Posterior cingulate gyrus (tissue), 11 donors: ENCODE results near the gene JMJD4.

Source experiments
- DNase-seq, 10 donors: peaks; one replicate each; pipeline versions ENCODE4 v3.0.0 to v3.0.0-alpha.2; 2020 to 2021; ENCODE audit warnings: mixed read lengths in 3 of 10
- intact Hi-C: fragments of 100-400 bp; cut with DNase I; formaldehyde crosslinking; loops from one replicate; pipeline ENCODE4 v1.15.1; 2023

Gene JMJD4

DNA sequence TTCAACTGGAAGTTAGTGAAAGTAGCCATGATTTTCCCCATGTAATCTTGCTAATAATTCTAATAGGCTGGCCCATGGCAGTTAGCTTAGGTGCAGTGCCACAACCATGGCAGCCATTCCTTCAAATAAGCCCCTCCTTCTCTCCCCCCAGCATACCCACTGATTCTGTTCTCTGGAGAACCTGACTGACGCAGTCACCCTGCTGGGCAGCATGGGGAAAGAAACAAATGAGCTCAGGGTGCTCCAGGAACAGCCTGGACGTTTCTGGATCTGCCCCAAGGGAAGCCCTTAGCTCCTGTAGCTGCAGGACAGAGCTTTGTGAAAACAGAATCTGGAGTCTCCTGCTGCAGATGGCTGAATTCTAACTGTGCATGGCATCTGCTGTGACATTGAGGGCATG lies 22.7 kb upstream of the JMJD4 start:
- intact Hi-C loops: no loop called here
- DNase-seq: peak in 1 of 10 donors; percentile 13

GRCh38 chr1:227756172-227756959 lies 21.3 kb upstream of the JMJD4 start:
- intact Hi-C loops: no loop called here

GRCh38 chr1:227754958-227755357 lies 19.9 kb upstream of the JMJD4 start:
- peak in 2 of 10 donors; percentile 18 to 19 for DNase-seq
- intact Hi-C loops: no loop called here

More at GRCh38 chr1:227756172-227756959, 21.3 kb upstream of the JMJD4 start:
- peak in 2 of 10 donors; percentile 38 to 46 for DNase-seq

- intact Hi-C loops: no loop called here
- peak in 9 of 10 donors; percentile 41 to 92 (median 63) for DNase-seq
These were observed 19.1 kb upstream of the JMJD4 start for GRCh38 chr1:227753999-227754711.

GRCh38 chr1:227749916-227750710 lies 15.0 kb upstream of the JMJD4 start:
- intact Hi-C loops: no loop called here
- DNase-seq: peak in 3 of 10 donors; percentile 52 to 74 (median 67)

- peak in 2 of 10 donors; percentile 13 to 73 for DNase-seq
- intact Hi-C loops: no loop called here
These were observed 14.1 kb upstream of the JMJD4 start for GRCh38 chr1:227749225-227749624.

DNA sequence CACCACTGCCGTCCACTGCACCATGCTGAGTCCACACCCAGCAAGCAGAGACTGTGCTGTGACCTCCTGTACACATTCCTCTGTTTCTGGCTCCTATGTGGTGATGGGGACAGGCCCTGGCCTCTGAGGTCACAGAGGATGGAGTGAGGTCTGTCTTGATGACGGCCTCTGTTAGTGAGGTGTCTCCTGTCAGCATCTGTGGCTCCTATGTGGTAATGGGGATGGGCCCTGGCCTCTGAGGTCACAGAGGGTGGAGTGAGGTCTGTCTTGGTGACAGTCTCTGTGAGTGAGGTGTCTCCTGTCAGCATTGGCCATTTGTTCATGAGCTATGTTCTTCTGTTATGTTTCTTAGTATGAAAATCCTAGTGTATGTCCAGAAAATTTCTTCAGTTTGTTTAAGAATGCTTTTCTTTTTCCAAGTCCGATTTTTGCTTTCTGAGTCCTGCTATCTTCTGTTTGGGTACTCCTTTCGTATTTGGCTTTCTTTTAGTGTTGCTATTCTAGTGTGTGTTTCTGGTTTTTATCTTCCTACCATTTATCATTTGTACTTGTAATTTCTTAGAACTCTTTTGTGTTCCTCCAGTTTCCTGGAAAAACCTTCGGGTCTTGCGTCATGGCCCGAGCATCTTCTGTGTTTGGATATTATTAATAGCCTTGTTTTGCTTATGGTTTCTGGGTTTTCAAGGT lies 13.5 kb upstream of the JMJD4 start:
- no peak for DNase-seq
- intact Hi-C loops: no loop called here

- intact Hi-C loops: no loop called here
These were observed 12.9 kb upstream of the JMJD4 start for GRCh38 chr1:227747948-227748495.

GRCh38 chr1:227747382-227747781 lies 12.3 kb upstream of the JMJD4 start:
- intact Hi-C loops: no loop called here
- DNase-seq: no peak

More at GRCh38 chr1:227747948-227748495, 12.9 kb upstream of the JMJD4 start:
- peak in 3 of 10 donors; percentile 21 to 70 (median 60) for DNase-seq

GRCh38 chr1:227746676-227747075 lies 11.6 kb upstream of the JMJD4 start:
- intact Hi-C loops: no loop called here
- no peak for DNase-seq

DNA sequence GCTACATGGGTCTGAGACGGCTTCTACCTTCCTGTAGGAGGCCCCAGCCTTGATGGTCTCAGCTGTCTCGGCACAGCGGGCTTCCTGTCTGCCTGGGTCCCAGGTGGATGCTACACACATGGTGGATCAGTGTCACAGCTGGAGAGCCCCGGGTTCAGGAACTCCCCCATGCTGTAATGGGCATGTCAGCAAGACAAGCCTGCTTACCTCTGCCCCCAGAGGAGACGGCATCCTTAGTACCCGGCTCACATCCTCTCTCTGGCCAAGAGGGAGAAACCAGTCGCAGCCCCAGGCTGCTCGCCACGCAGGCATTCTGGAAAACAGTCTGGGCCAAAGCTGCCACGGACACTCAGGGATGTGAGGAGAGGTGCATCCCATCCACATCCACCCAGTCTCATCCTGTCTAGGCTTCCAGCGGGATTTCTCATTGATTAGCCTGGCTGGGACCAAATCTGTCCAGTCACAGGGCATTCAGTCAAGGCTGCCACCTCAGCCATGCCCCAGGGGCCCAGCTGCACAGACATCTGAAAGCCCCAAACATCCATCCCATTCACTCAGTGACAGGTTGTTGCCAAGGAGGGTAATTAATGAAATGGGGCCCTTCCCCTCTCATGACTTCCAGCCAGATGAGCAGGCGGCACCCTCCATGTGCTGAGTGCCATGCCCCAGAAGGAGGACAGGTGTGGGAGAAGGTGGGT lies 10.6 kb upstream of the JMJD4 start:
- DNase-seq: peak in 1 of 10 donors; percentile 74
- intact Hi-C loops: no loop called here

DNA sequence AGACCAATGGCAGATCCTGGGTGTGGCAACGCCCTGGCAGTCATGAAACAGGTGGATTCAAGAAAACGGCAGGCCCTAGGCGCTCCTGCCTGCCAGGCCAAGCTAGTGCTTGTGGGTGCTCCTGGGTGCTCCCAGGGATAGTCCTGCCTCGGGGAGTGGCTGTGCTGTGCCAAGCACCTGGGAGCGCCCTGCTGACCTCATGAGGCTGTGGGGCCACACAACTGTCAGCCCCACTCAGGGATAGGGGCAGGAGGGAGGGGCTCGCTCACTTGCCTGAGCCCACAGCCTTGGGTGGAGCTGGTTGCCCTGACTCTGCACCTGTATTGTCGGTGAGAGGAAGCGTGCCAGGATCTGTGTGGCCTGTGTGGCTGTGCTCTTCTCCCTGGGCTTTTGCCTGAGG lies 9.6 kb upstream of the JMJD4 start:
- intact Hi-C loops: no loop called here
- no peak for DNase-seq

GRCh38 chr1:227742738-227743715 lies 7.9 kb upstream of the JMJD4 start:
- intact Hi-C loops: no loop called here
- peak in 1 of 10 donors; percentile 80 for DNase-seq

DNA sequence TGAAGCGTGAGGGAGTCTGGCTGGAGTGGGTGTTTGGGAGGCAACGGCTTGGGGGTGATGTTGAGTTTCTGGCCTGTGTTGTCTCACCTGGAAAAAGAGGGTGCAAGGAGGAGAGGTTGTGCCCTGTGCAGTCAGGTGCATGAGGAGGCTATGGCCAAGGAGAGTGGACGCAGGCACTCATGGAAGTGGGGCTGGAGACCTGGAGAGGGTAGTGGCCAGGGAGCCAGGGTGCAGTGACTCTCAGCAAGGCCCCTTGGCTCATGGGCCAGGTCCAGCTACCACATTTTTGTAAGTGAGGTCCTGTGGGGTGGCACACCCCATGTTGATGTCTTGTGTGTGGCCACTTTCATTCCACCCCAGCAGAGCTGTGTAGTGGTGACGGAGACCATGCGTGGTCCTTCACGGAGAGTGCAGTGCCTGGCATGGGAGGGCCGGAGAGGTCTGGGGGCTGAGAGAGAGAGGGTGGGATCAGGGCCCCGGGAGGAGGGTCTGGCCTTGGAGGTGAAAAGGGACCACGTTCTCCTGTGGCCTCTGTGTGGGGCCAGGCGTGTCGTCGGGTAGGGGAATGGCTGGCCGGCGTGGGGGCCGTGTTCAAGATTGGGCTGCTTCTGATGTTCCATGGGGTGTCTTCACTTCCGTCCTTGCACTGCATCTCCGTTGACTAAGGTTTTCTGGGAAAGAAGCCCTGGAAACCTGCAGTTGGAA lies 6.2 kb upstream of the JMJD4 start:
- peak in 1 of 10 donors; percentile 70 for DNase-seq
- intact Hi-C loops: no loop called here

- intact Hi-C loops: no loop called here
- no peak for DNase-seq
These were observed 5.4 kb upstream of the JMJD4 start for GRCh38 chr1:227740401-227740960.

DNA sequence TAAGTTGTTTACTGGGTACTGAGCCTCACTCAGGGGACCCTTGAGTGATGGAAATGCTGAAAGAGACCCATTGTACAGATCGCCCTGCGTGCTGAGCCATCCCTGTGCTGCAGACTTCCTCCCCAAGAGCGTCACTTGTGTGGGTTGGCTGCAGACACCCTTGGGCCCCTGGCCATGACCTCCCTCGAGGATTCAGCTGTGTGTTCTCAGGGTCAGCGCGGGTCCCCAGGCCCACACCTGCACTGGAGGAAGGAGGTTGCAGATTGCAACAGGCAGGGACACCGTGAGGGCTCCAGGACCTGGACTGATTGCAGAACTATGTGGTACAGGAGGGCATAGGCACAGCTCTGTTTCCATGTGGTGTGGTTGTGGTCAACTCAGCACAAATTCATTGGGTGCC lies 4.5 kb upstream of the JMJD4 start:
- intact Hi-C loops: loop anchor here (10.0 kb wide), 2 partner anchors 175 to 345 kb away; partner anchors contain the start of genes ARF1 and ZNF678
- DNase-seq: no peak

GRCh38 chr1:227738820-227739219 lies 3.7 kb upstream of the JMJD4 start:
- no peak for DNase-seq
- intact Hi-C loops: loop anchor here (10.0 kb wide), 2 partner anchors 174 to 346 kb away; partner anchors contain the start of genes ARF1 and ZNF678
